Measurements from ENCODE around the gene EFNA5. TPM values are rescaled to one million over a fixed set of nuclear protein-coding genes. Genes with fewer than 3 reads are reported as not detected.
A peak's percentile ranks its signal among the peaks of the same experiment; 100 is the strongest.

The EFNA5 gene
- total RNA-seq, 1 experiment from 2014 or later = 13.1 TPM

DNA sequence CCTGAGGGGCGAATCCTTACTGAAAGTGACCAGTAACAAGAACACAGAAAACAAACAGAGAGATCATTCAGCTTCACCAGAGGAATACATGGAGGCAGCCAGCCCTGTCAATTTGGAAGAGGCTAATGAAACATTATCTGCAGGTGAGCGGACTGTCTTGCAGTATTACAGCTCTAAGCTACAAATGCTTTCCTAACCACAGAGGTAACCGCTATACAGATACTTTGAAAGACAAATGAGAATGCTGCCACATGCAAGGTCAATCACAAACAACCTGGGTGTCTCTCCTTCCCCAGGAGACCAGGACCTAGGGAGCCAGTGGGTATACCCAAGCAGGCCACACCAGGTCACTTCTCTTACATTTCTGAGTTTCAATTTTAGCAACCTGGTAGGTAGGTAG lies 30.2 kb downstream of the EFNA5 start:
- DNase-seq (ENCODE audit: low read depth) = no peak

DNA sequence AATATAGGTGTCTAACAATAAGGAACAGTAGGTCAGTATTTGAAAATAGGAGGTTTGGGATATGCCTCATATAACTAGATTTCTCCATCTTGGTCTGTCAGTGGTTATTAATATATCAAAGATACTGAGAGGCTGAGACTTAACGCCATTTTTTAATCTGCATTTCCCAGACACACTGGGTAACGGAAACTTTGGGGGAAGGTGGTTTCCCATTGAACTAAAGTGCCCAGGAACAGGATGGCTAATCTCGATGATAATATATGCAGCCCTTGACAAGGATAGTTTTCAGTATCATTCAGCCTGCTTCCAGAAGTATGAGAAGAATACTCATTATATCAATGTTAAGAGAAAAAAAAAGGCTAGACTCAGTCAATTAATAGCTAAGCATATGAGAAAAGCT lies 30.7 kb downstream of the EFNA5 start:
- DNase-seq (ENCODE audit: low read depth) = no peak

DNA sequence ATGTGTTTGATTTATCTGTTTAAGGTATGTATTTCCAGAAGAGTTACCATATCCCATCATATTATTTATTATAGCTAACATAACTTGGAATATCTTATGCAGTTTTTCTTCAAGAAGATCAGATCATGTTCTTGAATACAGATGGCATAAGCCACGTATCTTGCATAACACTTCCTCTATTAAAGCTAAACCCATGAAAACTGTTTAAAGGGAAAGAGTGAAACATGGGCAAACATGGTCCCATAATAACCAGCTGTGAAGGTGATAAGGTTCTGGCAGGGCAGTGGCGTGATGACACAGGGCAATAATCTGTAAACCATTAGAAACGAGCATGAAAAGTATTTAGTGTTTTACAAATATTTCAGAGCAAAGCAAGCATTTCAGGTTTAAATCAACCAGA lies 34.2 kb downstream of the EFNA5 start:
- DNase-seq (ENCODE audit: low read depth) = no peak

DNA sequence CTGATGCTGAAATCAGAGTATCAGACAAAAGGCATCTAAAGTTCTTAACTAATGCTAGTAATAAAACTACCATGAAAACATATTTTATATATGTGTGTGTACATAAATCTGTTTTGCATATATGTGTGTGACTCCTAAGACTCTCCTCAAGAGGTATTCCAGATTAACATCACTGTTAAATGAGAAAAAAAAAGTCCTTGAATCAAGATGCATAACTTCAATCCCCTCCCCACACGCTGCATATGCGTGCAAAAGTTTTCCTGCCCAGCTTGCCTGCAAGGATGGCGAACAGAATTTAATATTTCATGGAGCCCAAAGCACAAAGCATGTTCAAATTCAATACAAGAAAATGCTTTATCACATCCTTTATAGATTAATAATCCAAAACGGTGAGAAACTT lies 34.7 kb downstream of the EFNA5 start:
- DNase-seq (ENCODE audit: low read depth) = no peak

DNA sequence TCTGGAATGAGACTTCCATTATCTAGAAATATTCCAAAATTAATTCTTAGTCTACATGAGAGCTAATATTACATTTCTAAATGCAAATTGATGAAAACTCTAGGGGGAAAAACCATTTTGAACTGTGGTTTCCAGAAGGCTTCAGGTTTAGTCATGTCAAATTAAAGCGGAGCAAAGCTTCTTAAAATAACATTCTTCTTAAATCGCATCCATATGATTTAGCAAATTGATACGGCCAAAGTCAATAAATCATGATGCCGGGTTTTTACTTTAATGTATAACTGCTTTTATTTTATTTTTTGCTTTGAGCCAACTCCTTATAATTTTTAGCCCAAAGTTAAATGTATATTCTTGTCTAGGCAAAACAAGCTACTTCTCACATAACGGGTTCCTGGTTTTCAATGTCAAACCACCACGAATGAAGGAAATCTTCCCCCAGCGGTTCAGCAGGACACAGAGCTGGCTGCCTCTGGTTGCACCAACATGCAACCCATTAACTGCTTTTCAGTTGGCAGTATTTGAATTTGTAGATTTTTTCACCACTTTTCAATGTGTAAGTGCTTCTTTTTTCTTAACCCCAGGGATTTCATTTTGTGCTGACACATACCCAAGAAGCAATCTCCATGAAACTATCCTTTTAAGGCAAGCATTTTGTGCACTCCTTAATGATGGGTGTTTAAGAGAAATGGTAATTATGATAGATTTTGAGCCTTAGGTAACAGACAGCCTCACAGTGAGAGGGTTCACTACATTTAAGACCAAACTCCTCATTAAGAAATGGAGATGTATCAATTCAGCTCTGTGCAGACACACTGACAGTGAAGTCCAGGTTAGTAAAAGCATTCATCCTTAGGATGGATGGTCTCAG lies 35.5 kb downstream of the EFNA5 start:
- no peak for DNase-seq (ENCODE audit: low read depth)

DNA sequence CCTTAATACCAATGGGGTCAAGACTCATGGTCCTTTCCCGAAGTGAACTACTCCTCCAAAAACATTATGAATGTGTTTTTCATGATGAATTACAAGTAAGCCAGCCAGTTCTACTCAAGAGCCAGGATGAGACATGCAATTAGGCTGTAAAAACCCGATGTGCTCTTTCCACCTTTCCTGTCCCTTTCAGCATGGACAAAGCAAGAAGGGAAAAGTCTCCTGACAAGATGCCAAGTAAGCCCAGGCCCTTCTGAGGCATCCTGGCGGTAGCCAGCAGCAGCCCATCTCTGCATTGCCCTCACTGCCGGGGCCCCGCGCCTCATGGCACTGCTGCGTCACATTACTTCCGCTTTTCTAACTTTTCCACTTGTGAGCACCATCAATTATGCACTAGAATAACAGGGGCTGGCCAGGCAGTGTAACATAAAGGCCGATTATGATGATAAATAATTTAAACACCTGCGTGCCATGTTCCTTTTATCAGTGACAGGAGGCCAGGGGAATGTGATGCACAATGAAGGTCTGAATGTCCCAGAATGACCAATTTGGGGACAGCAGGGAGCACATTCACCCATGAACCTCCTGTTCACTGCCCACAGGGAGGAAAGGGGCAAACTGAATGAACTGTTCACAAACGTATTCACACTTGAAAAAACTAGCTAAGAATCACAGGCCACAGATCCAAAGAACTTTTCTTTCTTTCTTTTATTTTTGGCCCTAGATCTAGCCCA lies 37.4 kb downstream of the EFNA5 start:
- peak; percentile 57 for DNase-seq (ENCODE audit: low read depth)

DNA sequence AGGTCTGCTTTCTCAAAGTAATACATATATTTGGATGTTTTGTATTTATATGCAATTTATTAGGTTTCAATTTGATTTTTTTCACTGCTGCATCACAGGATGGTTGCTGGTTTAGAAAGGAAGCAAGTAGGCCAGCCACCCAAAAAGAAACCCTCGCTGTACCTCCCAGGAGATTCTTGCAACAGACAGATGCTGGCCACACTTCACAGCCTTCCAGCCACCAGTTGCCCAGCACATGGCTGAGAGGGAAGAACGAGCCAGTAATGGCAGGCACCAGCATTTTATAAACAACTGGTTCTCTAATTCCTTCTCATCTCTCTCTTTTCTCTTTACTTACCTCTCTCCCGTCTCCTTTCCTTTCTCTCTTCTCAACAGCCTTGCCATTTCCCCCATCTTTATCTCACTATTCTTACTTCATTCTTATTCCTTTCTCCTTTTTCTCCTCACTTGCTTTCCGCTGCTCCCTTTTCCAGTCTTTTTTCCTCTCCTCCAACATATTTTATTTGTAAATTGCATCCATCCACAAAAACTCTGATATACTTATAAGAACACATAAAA lies 38.9 kb downstream of the EFNA5 start:
- no peak for DNase-seq (ENCODE audit: low read depth)

DNA sequence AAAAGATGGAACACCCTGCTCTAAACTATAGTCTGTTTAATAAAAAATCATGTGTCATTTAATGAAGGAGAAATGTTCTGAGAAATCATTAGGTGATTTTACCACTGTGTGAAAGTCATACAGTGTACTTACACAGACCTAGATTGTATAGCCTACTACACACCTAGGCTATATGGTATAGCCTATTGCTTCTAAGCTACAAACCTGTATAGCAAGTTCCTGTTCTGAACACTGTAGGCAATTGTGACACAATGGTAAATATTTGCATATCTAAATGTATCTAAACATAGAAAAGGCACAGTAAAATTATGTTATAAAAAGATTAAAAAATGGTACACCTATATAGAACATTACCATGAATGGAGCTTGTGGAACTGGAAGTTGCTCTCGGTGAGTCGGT lies 40.6 kb downstream of the EFNA5 start:
- DNase-seq (ENCODE audit: low read depth) = no peak

DNA sequence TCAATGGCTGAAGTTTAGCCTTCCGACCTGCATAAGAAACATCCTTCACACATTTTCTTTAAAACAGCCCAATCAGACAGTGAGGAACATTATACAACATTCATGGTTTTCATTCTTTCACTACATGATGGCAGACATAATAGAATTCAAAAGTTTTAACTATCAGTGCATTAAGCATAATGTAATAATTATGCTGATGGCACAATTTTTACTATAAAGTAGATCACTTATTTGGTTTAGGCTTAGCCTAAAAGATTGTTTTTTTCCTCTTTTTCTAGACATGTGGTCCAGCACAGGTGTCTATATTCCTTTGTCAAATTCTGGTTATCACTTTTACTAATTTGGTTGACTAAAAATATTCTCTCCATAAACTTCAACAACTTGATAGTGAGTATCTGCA lies 46.5 kb downstream of the EFNA5 start:
- DNase-seq (ENCODE audit: low read depth) = no peak

DNA sequence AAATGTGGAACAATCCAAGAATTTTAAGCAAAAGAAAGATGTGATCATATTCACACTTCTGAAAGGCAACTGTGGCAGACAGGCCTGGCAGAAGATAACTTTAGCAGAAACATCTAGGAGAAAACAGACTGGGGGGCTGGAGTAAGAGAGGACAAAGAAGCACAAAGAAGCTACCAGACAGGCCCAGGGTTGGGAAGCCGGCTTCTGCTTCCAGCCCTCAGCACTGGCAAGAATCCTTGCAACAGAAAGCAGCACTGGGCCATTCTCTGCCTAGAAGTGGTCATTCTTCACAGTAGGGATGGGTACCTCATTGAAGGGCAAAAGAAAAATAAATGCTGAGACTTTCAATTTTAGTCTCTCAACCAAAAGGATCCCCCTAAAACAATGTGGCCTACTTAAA lies 49.6 kb downstream of the EFNA5 start:
- no peak for DNase-seq (ENCODE audit: low read depth)

DNA sequence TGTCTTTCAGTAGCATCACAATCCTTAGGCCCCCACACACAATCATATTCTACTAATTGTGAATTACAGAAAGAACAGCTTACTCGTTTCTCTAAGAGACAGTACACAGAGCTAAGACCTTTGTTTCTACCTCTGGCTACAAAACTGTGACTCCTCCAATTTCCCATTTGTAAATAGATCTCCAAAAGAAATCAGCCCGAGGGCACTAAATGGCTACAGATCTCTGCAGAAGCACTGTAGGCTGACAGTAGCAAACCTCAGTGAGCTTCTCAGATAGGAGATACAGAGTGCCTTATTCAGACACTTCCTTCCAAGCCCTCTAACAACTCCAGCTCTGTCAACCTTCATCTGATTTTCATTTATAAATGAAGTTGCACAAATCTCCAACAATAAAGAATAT lies 51.0 kb downstream of the EFNA5 start:
- DNase-seq (ENCODE audit: low read depth) = no peak

DNA sequence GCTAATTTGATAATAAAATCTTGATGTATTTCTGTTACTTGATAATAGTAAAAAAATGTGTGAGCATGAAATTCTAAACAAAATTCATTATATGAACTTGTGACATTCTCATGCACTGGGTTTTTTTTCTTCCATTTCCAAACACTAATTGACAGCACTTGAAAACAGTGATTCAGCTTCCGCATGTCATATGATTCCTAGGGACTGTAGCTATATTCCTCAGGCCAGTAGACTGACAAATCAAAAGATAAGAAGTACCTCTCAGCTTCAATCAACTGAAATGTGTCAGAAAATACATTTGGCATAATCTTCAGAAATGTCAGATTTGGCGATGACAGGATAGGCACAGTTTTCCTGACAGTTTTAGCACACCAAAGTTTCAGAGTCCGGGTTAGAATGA lies 52.5 kb downstream of the EFNA5 start:
- DNase-seq (ENCODE audit: low read depth) = no peak

DNA sequence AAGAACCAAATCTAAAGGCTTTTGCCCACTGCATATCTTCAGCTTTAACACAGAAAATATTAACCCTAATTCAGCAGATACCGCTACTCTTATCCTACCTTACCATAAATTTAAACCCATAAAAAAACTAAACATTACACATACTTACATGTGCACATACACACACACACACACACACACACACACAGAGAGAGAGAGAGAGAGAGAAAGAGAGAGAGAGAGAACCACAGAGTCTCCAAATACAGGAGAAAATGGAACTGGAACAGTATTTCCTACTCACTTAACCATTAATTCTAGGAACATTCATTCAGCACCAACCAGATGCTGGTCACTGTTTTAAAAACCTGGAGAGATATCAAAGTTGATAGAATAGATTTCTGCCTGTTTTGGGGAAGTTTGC lies 53.7 kb downstream of the EFNA5 start:
- DNase-seq (ENCODE audit: low read depth) = no peak

DNA sequence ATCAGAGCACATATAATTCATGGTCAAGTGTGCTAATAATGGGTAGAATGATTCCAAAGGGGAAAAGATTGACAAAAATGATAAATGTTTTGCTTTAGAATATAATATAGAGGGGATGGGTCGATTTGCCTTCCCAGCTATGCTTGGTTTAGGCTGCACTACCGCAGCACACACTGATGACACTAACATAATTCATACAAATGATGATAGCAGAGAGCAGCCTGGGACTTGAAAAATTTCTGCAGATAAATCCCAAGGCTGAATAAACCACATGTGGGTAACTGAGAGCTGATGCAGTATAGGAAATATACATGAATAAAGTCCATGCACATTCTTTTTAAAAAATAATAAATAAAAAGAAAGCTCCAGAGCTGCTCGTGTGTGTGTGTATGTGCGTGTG lies 54.5 kb downstream of the EFNA5 start:
- DNase-seq (ENCODE audit: low read depth) = no peak

DNA sequence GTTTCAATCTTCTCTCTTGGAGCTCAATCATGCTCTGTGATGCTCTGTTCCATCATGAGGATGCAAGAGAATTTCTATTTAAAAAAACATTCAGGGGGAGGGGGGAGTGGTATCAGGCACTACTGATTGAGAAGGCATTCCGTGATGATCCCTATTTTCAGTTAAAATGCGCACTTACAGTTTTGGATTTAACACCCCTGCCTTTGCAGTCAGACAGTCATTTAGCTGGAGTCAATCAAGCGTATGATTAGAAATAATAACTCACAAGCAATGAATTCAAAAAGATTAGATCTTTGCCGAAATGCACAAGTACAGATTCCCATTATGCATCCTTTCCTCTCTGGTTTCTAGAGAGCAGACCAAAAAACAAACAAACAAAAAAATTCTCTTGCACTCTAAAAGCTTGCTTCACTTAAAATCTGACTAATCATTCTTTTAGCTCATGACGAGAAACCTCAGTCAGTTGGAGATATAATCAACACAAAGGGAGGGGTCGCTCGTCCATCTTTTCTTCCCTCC lies 55.4 kb downstream of the EFNA5 start:
- peak; percentile 44 for DNase-seq (ENCODE audit: low read depth)

DNA sequence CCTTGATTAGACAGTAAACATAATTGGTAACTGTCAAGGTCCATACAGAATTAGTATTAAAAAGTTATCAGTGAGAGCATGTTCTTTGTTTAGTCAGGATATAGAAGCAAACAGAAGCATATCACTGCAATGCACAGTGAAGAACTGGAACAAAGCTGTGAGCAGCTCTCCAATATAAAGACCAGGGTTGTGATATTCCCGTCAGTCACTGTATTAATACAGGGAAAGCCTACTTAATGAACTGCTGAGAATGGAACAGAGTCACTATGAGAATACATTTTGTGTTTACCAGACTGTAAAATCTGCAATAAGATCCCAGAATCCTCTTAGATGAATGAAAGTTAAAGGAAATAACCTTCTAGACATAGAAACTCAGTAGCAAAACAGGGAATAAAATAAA lies 58.2 kb downstream of the EFNA5 start:
- no peak for DNase-seq (ENCODE audit: low read depth)

DNA sequence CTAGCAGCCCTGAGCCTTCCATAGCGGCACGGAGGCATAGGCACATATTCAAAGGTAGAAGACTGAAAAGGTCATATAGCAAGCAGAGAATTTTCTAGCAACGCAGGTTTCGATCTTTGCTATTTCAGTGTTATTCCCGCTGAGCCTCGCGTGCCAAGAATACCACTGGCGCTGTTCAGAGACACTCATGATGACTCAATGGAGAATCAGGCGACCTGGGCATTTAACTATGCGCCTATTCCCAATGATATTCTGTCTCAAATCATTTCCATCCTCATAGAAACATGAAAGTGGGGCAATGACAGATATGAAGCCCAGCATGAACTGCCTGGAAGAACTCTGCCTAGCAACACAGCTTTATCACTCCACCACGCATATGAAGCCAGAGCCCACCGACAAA lies 59.9 kb downstream of the EFNA5 start:
- DNase-seq (ENCODE audit: low read depth) = no peak

DNA sequence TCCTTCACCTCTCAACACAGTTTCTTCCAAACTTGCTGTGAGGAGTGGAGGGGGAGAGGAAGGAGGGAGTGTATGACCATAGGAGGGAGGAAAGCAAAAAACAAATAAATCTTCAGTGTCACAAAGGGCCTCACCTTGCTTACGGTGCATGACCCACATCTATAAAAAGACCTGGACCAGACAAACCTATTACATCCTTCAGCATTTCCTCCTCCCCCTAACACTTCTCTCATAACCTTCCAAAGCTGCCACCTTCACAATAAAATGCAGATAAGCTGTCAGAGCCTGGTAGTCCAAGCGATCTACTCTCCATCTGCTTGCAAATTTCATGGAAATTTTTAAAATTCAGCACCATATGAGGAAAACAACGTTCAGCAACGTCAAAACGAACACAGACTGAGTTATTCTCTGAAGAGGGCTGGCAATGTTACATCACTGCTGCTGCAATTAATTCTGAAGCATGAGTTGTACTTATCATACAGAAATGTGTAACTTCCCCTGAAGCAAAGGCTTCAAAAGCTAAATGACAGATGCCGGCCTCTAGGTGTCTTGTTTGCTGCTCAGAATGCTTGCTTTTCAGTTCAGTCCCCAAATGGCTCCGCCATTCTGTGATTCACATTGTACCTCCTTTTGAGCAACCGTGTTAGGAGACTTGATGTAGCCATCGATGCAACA lies 62.9 kb downstream of the EFNA5 start:
- no peak for DNase-seq (ENCODE audit: low read depth)

DNA sequence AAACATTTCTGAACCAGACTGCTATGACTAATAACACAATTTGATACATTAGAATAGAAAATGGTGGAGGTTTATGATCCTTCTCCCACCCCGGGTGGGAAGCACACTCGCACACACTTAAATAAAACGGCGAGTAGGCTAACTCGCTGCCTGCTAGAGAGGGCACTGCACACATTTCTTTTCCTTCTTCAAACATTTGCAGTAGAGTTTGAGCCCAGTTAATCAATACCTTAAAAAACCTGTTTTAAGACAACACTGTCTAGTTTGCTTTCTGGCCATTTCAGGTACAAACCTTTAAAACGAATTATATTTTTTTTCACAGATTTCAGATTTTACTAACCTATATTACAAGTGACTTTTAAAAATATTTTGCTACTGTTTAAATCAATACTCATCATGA lies 63.5 kb downstream of the EFNA5 start:
- no peak for DNase-seq (ENCODE audit: low read depth)

DNA sequence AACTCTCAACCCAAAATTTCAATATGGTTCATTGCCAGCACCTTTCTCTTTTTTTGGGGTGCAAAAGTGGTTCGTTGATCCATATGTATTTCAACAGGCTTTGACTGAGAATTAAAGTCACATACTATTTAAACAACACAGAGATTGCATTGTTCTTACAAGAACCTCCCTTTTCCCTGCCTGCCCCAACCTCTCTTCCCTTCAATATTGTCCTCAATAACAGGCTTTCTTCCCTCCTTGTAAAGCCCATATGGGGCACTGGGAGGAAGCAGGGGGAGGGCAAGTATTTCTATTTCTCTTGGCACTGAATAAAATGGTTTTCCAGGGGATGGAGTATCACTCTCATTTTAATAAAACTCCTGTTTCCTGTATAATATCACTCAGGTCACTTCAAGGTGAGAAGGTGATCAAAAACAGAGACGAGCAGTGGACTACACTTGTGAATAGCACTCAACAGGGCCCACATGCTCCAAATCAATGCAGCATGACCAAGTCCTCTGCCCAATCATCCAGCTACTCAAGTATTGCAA lies 65.1 kb downstream of the EFNA5 start:
- no peak for DNase-seq (ENCODE audit: low read depth)

DNA sequence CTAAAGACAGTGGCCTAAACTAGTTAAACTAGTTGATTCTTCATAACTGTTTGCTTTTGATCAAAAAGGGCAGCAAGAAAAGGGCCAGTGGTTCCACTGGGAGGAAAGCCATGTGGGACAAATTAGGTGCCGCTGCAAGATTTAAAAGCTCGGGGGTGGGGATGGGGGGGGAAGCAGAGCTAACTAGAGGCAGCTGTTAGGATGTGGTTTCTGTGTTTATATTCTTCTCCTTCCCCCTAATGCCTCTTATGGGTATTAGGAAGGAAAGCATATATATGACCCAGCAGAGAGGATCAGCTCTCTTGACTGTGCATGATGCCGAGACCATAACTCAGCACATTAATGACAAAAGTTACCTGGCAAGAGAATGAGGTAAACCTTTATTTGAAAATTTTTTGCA lies 65.7 kb downstream of the EFNA5 start:
- DNase-seq (ENCODE audit: low read depth) = peak; percentile 68
